Measurements from ENCODE around the gene RIC1. TPM values are rescaled to one million over a fixed set of nuclear protein-coding genes. Genes with fewer than 3 reads are reported as not detected.
"Not testable (repeated sequence)": the region's sequence is repeated elsewhere in the genome, so short reads cannot be mapped to it uniquely, and the experiment has no call there.

The RIC1 gene
- total and polyA plus RNA-seq, 9 donors, result 13.4 to 20.7 (median 16.4) TPM

DNA sequence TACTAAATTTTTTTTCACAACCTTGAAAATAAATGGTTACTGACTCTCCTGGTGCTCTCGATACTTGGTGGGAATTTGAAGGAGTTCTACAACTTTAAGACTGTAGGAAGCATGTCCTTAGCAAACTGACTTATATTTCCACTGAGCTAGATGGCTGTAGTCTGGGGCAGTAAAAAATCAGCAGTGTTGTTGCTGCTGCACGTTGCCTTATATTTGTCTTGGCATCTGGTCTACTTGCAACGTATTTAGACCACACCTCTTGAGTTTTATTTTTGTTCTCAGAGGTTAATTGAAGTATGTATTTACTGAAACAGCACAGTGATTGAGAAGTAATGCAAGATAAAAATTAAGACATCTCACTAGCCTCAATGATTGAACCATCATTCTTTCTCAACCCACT lies 127.7 kb downstream of the RIC1 start:
- H3K36me3 ChIP-seq (ENCODE audit: control insufficient read depth, insufficient read depth, low read length), result peaks cover 3% of the 10 kb centered on the region
- H3K27me3 ChIP-seq (ENCODE audit: control insufficient read depth, insufficient read depth, low read length), result no peaks in the 10 kb centered on the region
- no CpG with 5 or more reads among the region's 3 CpGs for WGBS (ENCODE audit: insufficient coverage)
- no peaks in the 10 kb centered on the region for H3K9me3 ChIP-seq (replicated peaks; ENCODE audit: control insufficient read depth, low read depth, low read length)
- no peaks in the 10 kb centered on the region for H3K4me1 ChIP-seq (ENCODE audit: control insufficient read depth, insufficient read depth, low read length)
- no peak overlapping the region for H3K27ac ChIP-seq (ENCODE audit: low read length)
- H3K4me3 ChIP-seq (ENCODE audit: low read length), result no peak overlapping the region
- no peak for DNase-seq

DNA sequence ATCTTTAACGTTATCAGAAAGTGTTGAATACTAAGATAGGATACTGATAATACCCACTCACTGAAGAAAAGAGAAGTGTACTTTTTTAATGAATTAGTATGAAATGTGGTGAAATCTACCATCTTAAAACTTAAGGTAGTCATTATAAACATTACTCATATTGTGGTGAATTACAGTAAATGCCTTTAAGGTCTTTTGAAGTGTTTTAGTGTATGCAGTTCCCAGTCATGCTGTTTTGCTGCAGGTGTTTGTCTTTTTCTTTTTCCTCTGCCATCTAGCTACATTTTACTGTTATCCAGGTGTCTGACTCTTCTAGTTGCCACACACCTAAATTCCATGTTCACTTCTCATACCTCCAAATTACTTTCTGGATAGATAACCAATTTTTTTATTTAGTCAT lies 131.4 kb downstream of the RIC1 start:
- no peaks in the 10 kb centered on the region for H3K4me1 ChIP-seq (ENCODE audit: control insufficient read depth, insufficient read depth, low read length)
- DNase-seq, result no peak
- H3K27me3 ChIP-seq (ENCODE audit: control insufficient read depth, insufficient read depth, low read length), result no peaks in the 10 kb centered on the region
- no peaks in the 10 kb centered on the region for H3K9me3 ChIP-seq (replicated peaks; ENCODE audit: control insufficient read depth, low read depth, low read length)
- peaks cover 22% of the 10 kb centered on the region for H3K36me3 ChIP-seq (ENCODE audit: control insufficient read depth, insufficient read depth, low read length)
- no peak overlapping the region for H3K27ac ChIP-seq (ENCODE audit: low read length)
- WGBS (ENCODE audit: insufficient coverage), result no CpG with 5 or more reads among the region's 1 CpG
- H3K4me3 ChIP-seq (ENCODE audit: low read length), result no peak overlapping the region

DNA sequence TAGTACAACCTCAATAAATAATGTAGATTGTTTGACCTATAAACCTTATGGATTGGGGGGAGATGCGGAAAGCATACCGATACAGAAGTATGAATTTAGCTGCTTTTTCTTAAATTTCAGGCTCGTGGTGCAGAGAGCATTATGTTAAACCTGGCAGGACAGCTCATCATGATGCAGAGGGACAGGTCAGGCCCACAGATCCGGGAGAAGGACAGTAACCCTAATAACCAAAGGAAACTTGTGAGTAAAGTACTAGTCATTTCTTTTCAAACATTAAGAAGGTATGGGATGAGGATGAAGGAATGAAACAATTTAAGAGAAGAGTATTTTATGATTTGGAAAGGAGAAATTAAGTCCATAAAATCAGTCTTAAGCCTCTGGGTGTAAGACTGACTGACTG lies 133.5 kb downstream of the RIC1 start:
- no peak for DNase-seq
- WGBS (ENCODE audit: insufficient coverage), result 79% methylated on average over 2 of the region's 4 CpGs
- no peaks in the 10 kb centered on the region for H3K4me1 ChIP-seq (ENCODE audit: control insufficient read depth, insufficient read depth, low read length)
- H3K27ac ChIP-seq (ENCODE audit: low read length), result no peak overlapping the region
- H3K36me3 ChIP-seq (ENCODE audit: control insufficient read depth, insufficient read depth, low read length), result peaks cover 31% of the 10 kb centered on the region
- no peak overlapping the region for H3K4me3 ChIP-seq (ENCODE audit: low read length)
- no peaks in the 10 kb centered on the region for H3K9me3 ChIP-seq (replicated peaks; ENCODE audit: control insufficient read depth, low read depth, low read length)
- no peaks in the 10 kb centered on the region for H3K27me3 ChIP-seq (ENCODE audit: control insufficient read depth, insufficient read depth, low read length)

DNA sequence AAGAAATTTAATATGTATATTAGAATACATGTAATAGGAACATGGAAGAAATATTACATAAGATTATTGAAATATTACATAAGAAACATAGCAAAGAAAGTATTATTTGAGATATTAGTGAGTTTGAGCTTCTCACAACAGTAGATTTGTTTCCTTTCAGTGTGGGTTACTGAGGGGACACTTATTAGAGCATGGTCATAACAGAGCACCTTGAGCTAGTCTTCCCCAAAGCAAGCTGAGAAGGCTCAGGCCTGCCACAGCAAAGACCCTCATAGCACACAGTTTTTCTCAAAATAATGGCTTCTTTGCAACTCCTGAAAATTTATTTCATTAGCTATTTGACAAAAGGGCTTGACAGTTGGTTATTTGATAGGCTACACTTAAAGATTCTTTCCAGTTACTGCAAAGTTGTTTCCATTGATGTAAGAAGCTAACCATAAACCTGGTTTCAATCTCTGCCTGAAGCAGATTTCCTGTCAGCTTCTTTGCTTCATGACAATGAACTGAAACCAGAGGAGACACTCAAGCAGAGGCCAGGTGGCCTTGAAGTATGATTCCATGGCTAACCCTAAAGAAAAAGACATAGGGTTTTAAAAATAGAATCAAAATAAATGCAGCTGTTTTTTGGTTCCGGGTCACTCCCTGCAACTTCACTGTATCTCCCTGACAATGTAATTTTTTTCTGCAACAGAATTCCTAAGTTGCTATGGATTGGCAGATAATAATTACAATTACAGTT lies 135.4 kb downstream of the RIC1 start:
- H3K36me3 ChIP-seq (ENCODE audit: control insufficient read depth, insufficient read depth, low read length), result peaks cover 43% of the 10 kb centered on the region
- no peak overlapping the region for H3K27ac ChIP-seq (ENCODE audit: low read length)
- no peaks in the 10 kb centered on the region for H3K4me1 ChIP-seq (ENCODE audit: control insufficient read depth, insufficient read depth, low read length)
- no peaks in the 10 kb centered on the region for H3K9me3 ChIP-seq (replicated peaks; ENCODE audit: control insufficient read depth, low read depth, low read length)
- no peaks in the 10 kb centered on the region for H3K27me3 ChIP-seq (ENCODE audit: control insufficient read depth, insufficient read depth, low read length)
- DNase-seq, result no peak
- WGBS (ENCODE audit: insufficient coverage), result no CpG with 5 or more reads among the region's 1 CpG
- no peak overlapping the region for H3K4me3 ChIP-seq (ENCODE audit: low read length)

DNA sequence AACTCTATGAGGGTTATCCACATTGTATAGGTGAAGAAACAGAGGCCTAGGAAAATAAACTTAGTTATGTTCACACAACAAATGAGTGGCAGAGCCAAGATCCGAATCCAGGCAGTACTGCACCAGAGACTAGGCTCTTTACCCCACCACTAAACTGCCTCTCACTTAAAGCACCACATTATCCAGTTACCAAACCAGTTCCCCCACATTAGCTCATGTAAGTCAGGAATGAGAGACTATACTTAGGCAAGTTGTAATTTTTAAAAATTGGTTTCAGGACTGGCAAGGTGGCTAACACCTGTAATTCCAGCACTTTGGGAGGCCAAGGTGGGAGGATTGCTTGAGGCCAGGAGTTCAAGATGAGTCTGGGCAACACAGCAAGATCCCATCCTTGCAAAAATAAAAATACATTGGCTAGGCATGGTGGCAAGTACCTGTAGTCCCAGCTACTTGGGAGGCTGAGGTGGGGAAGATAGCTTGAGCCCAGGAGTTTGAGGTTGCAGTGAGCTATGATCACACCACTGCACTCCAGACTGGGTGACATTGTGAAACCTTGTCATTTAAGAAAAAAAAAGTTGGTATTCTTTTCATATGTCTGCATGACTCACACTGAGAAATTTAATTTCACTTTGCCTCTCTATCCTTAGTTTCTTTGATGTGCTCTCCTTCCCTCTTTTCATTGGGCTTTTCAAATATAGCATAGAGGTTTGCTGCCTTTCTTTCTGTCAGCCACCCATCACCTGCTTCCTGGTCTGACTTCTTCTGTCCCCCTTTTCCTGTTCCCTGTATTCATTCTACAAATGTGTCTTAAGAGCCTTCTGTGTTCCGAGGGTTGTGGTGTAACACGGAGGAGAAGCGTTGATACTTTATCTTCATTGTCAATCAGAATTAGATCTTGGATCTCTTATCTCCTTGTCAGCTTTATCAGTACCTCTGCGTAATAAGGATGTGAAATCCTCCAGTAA lies 139.3 kb downstream of the RIC1 start:
- Histone ChIP-seq H3K27ac (ENCODE audit: low read length) (no peak overlapping the region), H3K27me3 (ENCODE audit: control insufficient read depth, insufficient read depth, low read length) (no peaks in the 10 kb centered on the region), H3K4me1 (ENCODE audit: control insufficient read depth, insufficient read depth, low read length) (no peaks in the 10 kb centered on the region), H3K36me3 (ENCODE audit: control insufficient read depth, insufficient read depth, low read length) (peaks cover 51% of the 10 kb centered on the region), H3K9me3 (replicated peaks; ENCODE audit: control insufficient read depth, low read depth, low read length) (no peaks in the 10 kb centered on the region), H3K4me3 (ENCODE audit: low read length) (no peak overlapping the region)
- no peak for DNase-seq
- WGBS (ENCODE audit: insufficient coverage), result 100% methylated on average over 1 of the region's 5 CpGs

DNA sequence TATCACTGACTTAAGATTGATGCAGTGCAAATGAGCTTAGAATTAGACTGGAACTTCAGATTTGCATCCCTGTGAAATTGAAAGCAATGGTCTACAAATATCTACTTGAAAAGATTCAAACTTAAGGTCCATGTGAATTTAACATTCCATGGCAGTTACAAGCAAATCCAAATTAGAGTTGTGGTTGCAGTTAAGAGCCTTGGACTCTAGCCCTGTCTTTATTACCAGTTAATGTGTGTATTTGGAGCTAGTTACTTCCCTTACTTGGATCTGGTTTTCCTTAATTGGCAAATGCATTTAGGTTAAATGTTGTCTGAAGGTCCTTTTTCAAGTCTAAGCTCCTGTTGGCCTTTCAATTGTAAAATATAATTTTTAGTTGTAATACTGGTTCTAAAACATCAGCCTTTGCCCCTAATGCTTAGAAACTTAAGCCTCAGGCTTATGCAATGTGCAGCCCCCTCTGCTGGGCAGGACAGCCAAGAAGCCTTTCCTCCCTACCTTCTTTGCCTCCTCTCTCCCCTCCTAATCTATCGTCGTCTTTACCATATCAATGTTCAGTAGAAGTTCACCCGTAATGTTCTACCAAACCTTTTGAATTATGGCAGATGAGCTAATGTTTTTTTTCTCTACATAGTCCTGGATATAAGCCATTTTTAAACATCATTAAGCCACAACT lies 144.6 kb downstream of the RIC1 start:
- Histone ChIP-seq H3K9me3 (replicated peaks; ENCODE audit: control insufficient read depth, low read depth, low read length) (peaks cover 7% of the 10 kb centered on the region), H3K27me3 (ENCODE audit: control insufficient read depth, insufficient read depth, low read length) (no peaks in the 10 kb centered on the region), H3K27ac (ENCODE audit: low read length) (no peak overlapping the region), H3K36me3 (ENCODE audit: control insufficient read depth, insufficient read depth, low read length) (peaks cover 35% of the 10 kb centered on the region), H3K4me1 (ENCODE audit: control insufficient read depth, insufficient read depth, low read length) (no peaks in the 10 kb centered on the region), H3K4me3 (ENCODE audit: low read length) (no peak overlapping the region)
- DNase-seq, result no peak
- WGBS (ENCODE audit: insufficient coverage), result no CpG with 5 or more reads among the region's 3 CpGs

DNA sequence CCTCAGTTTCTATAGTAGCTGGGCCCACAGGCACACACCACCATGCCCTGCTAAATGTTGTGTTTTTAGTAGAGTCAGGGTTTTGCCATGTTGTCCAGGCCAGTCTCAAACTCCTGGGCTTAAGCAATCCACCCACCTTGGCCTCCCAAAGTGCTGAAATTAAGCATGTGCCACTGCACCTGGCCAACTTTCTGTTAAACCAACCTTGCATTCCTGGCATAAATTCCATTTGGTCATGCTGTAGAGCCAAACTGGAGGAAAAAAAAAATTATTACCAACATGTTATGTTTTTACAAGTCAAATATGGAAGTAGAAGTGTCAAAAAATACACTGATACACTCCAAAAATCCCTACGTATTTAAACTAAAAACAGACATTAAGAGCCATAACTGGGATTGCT lies 149.9 kb downstream of the RIC1 start:
- H3K27me3 ChIP-seq (ENCODE audit: control insufficient read depth, insufficient read depth, low read length), result no peaks in the 10 kb centered on the region

DNA sequence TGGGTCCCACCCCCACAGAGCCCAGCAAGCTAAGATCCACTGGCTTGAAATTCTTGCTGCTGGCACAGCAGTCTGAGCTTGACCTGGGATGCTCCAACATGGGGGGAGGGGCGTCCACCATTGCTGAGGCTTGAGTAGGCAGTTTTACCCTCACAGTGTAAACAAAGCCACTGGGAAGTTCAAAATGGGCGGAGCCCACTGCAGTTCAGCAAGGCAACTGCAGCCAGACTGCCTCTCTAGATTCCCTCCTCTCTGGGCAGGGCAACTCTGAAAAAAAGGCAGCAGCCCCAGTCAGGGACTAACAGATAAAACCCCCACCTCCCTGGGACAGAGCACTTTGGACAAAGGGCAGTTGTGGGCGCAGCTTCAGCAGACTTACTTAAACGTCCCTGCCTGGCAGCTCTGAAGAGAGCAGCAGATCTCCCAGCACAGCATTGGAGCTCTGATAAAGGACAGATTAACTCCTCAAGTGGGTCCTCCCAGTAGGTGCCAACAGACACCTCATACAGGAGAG lies 150.9 kb downstream of the RIC1 start:
- H3K27me3 ChIP-seq (ENCODE audit: control insufficient read depth, insufficient read depth, low read length); H3K4me3 ChIP-seq (ENCODE audit: low read length); DNase-seq; H3K27ac ChIP-seq (ENCODE audit: low read length); H3K4me1 ChIP-seq (ENCODE audit: control insufficient read depth, insufficient read depth, low read length): not testable (repeated sequence)
- Histone ChIP-seq H3K36me3 (ENCODE audit: control insufficient read depth, insufficient read depth, low read length) (peaks cover 23% of the 10 kb centered on the region), H3K9me3 (replicated peaks; ENCODE audit: control insufficient read depth, low read depth, low read length) (peaks cover 30% of the 10 kb centered on the region)
- 89% methylated on average over 3 of the region's 4 CpGs for WGBS (ENCODE audit: insufficient coverage)

More for the DNA sequence above, 149.9 kb downstream of the RIC1 start:
- DNase-seq, result no peak
- WGBS (ENCODE audit: insufficient coverage), result no CpG with 5 or more reads among the region's 1 CpG
- Histone ChIP-seq H3K4me1 (ENCODE audit: control insufficient read depth, insufficient read depth, low read length) (no peaks in the 10 kb centered on the region), H3K9me3 (replicated peaks; ENCODE audit: control insufficient read depth, low read depth, low read length) (peaks cover 30% of the 10 kb centered on the region), H3K4me3 (ENCODE audit: low read length) (no peak overlapping the region), H3K27ac (ENCODE audit: low read length) (no peak overlapping the region), H3K36me3 (ENCODE audit: control insufficient read depth, insufficient read depth, low read length) (peaks cover 29% of the 10 kb centered on the region)

DNA sequence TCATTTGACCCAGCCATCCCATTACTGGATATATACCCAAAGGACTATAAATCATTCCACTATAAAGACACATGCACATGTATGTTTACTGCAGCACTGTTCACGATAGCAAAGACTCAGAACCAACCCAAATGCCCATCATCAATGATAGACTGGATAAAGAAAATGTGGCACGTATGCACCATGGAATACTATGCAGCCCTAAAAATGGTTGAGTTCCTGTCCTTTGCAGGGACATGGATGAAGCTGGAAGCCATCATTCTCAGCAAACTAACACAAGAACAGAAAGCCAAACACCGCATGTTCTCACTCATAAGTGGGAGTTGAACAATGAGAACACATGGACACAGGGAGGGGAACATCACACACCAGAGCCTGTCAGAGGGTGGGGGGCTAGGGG lies 154.5 kb downstream of the RIC1 start:
- not testable (repeated sequence) for H3K27me3 ChIP-seq (ENCODE audit: control insufficient read depth, insufficient read depth, low read length)
- no CpG with 5 or more reads among the region's 3 CpGs for WGBS (ENCODE audit: insufficient coverage)

DNA sequence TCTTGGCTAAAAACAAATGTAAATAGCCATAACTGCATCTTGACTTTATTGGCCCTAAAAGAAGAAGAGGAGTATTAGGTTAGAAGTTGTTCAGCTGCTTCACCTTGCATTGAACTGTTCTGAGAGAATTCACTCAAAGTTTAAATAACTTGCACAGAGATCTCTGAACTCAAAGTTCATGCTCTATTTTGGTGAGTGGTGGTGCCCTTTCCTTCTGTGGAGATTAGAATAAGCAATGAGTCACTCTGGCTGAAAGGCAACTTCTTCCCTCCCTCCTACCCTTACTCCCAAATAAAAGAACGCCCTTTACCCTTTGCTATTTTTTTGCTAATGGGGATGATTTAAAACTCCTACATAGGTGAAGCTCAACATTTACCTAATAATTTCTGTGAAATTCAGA lies 155.1 kb downstream of the RIC1 start:
- H3K27me3 ChIP-seq (ENCODE audit: control insufficient read depth, insufficient read depth, low read length), result no peaks in the 10 kb centered on the region
- no peaks in the 10 kb centered on the region for H3K4me1 ChIP-seq (ENCODE audit: control insufficient read depth, insufficient read depth, low read length)
- H3K9me3 ChIP-seq (replicated peaks; ENCODE audit: control insufficient read depth, low read depth, low read length), result peaks cover 17% of the 10 kb centered on the region
- H3K4me3 ChIP-seq (ENCODE audit: low read length), result no peak overlapping the region
- DNase-seq, result no peak
- H3K27ac ChIP-seq (ENCODE audit: low read length), result no peak overlapping the region
- peaks cover 28% of the 10 kb centered on the region for H3K36me3 ChIP-seq (ENCODE audit: control insufficient read depth, insufficient read depth, low read length)
- no CpG with 5 or more reads among the region's 1 CpG for WGBS (ENCODE audit: insufficient coverage)

More for the DNA sequence above, 154.5 kb downstream of the RIC1 start:
- not testable (repeated sequence) for H3K4me3 ChIP-seq (ENCODE audit: low read length); H3K4me1 ChIP-seq (ENCODE audit: control insufficient read depth, insufficient read depth, low read length); H3K27ac ChIP-seq (ENCODE audit: low read length); DNase-seq
- Histone ChIP-seq H3K9me3 (replicated peaks; ENCODE audit: control insufficient read depth, low read depth, low read length) (peaks cover 23% of the 10 kb centered on the region), H3K36me3 (ENCODE audit: control insufficient read depth, insufficient read depth, low read length) (peaks cover 33% of the 10 kb centered on the region)
